Caki2 (cell line): Measurements from ENCODE around the gene LYRM1. TPM values are rescaled to one million over a fixed set of nuclear protein-coding genes. Genes with fewer than 3 reads are reported as not detected.

Experiments used
- DNase-seq: peaks from one replicate; pipeline ENCODE4 v3.0.0-alpha.2; 2015; ENCODE audit warnings: low read depth
- in situ Hi-C: cut with HindIII; loops from 2 replicates; pipeline ENCODE4 v1.10.0; 2016; ENCODE audit warnings: low sequenced_read_pairs, low pct_unique_long_range_greater_than_20kb, mixed read lengths
- total RNA-seq: library from RNA; depleted of rRNA; stranded (reverse); fragments of >200 nt; shearing (Covaris generic); gene quantifications from 2 replicates; pipeline ENCODE4 v1.2.3, GENCODE V29; 2014; ENCODE audit warnings: low replicate concordance

Gene LYRM1
- total RNA-seq, 1 experiment from 2014 or later, result 52.1 TPM

GRCh38 chr16:20897922-20898321 is 2.6 kb upstream of the LYRM1 start:
- in situ Hi-C loops, result no loop called here
- no peak for DNase-seq

DNA sequence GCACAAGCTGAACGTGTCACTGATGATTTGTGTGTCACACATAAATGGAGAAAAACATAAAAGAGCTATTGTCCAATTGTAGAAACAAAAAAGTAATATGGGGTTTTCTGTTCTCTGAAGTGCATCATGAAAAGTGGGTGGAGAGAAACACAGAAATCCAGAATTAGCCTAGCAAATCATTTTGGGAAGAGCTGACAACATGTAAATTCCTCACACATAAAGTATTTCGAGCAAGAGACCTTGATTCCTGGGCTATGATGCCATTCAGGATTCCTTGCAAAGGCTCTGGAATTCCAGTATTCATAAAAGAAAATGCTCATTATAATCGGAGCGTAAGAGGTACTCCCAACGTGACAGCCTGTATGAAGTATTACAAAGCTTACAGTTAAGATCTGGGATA is 1.5 kb upstream of the LYRM1 start:
- in situ Hi-C loops, result no loop called here
- DNase-seq, result no peak

DNA sequence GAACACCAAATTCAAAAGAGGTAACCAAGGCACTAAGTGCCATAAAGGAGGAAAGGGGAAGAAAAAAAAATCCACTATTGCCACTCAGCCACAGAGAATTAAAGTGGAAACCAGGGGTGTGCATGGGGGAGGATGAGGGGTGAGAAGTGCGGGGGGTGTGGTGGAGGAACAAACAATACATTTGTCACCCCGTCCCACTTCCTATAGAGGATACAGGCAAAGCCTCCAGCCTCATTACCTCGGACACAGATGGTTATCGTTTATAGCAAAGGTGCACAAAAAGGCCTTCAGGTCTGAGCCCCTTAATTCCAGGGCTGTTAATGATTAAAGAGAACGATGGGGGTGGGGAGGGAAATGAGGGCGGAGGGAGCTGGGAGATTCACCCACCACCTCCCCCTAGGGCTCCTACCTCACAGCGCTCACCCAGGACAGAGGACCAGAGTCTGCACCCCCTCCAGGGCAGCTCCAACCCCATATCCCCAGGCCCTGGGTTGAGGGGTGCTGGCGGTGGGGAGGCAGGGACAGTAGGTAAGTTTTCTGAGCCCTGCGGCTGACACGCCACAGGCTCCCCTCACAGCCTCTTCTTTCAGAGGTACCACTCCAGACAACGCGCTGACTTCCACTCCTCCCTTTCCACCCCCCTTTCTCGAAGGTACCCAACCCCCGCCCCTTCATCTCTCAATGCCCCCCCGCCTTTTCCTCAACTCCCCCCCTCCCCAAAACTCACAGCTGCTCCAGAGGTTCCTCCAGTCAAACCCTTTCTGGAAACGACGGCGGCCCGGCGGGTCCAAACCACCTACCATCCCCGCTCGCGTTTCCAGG is 883 bp upstream of the LYRM1 start:
- DNase-seq, result peak; percentile 48
- in situ Hi-C loops, result no loop called here

GRCh38 chr16:20901068-20901435 is 481 bp downstream of the LYRM1 start:
- DNase-seq, result no peak
- in situ Hi-C loops, result no loop called here

DNA sequence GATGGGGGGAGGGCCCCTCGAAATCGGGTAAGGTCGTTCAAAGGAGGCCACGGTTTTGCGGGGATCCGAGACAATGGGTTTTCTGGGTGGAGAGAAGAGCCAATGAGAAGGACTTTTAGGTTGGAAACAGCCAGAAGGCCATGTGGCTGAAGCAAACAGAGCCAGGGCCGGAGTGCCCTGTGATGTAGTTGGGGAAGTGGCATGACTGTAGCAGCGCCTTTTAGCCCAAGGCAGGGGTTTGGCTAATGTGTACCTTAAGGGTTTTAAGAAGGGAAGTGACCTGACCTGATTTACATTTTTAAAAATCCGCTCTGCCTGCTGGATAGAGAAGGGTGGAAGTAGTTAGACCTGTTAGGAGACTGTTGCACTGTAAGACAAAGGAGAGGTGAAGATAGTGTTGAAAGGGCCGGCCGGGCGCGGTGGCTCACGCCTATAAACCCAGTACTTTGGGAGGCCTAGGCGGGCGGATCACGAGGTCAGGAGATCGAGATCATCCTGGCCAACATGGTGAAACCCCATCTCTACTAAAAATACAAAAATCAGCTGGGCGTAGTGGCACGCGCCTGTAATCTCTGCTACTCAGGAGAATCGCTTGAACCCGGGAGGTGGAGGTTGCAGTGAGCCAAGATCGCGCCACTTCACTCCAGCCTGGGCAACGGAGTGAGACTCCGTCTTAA is 1.0 kb downstream of the LYRM1 start:
- in situ Hi-C loops, result no loop called here

GRCh38 chr16:20902426-20902825 is 1.9 kb downstream of the LYRM1 start:
- in situ Hi-C loops, result no loop called here
- no peak for DNase-seq

More for the DNA sequence above, 1.0 kb downstream of the LYRM1 start:
- peak; percentile 57 for DNase-seq

- no peak for DNase-seq
- in situ Hi-C loops, result no loop called here
Observed at GRCh38 chr16:20903116-20903898, 2.7 kb downstream of the LYRM1 start.

DNA sequence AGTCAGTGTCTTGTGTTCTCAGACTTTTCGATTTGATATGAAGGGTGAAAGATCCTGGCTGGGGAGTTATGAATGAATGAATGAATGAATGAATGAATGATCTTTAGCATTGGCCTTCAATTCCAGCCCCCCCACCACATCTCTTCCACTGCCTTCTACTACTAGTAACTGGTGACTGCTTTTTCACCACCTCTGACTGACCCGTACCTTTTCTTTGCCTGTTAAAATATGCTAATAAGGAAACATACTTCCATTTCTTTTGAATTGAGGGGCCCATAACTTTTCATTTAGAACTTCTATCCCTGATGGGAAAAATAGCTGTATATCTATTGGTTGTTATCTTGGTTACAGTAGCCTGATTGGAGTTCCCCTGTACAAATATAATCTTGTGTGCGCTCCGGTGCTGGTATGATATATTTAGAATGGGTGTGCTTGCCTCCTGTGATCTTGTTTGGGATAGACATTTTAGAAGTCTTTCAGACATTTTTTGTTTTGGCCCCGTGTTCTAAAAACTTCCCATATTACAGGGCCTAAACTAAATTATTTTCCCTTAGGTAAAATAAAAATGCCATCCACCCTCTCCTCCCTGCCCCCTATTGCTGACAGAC is 3.4 kb downstream of the LYRM1 start:
- no peak for DNase-seq
- in situ Hi-C loops, result no loop called here

DNA sequence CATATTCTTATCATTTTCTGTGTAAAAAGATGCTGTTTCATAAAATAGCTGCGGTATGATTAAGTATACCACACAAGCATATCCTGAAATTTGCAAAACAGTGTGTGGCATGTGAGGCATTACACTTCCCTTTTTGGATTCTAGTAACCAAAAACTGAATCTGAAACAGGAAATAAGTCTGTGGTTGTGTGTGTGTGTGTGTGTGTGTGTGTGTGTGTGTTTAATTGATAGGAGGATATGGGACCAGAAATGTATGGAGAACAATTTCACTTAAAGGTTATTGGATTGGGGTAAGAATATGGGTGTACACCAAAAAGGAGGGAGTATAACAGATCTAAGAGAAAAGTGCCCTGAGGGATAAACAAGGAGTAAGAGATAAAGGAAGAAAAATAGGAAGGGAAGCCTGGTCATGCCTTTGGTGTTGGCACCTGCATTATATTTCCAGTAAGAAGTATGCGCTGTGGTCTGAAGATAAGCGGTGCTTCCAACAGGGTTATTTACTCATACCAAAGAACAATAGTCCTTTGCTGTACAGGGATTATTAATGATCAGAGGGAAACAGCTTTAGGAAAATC is 4.0 kb downstream of the LYRM1 start:
- DNase-seq, result no peak
- in situ Hi-C loops, result no loop called here

GRCh38 chr16:20905576-20905975 is 5.0 kb downstream of the LYRM1 start:
- in situ Hi-C loops, result no loop called here
- DNase-seq, result no peak

DNA sequence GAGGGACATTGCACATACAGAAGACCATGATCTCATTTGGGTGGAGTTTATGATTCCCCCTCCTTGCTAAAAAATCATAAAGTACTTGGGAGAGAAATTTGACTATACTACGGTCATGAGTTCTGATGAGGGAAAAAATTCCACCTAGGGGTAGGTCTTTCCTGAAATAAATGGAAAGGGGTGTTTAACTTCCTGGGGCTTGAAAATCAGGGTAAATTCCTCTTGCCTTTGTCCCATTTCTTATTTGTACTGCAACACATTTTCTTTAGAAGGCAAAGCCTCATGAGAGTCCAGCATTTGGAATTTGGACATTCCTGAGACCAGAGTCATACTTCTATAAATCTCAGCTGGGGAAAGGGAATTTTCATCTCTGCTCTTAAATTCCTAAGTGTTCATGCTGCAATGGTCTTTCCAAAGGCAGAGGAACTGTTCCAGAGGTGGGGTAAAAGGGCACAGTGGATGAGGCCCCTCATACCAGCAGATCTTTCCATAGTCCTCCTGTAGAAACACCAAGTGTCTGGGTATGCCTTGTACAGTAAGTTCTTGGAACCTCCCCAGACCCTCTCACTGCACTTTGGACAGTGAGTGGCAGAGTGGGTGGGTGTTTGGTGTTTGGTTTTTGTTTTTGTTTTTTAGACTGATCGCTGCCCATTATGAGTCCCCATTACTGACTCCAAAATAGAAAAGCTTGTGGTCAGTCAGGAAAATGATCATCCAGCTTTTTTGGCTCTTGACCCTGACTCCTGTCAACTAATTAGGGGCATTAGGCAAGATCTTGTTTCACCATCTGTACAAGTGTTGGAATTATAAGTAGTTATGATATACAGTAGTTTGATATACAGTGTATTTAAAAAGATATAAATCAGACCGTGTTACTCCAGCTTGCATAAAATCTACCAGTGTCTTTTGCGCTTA is 6.0 kb downstream of the LYRM1 start:
- DNase-seq, result no peak
- in situ Hi-C loops, result no loop called here

DNA sequence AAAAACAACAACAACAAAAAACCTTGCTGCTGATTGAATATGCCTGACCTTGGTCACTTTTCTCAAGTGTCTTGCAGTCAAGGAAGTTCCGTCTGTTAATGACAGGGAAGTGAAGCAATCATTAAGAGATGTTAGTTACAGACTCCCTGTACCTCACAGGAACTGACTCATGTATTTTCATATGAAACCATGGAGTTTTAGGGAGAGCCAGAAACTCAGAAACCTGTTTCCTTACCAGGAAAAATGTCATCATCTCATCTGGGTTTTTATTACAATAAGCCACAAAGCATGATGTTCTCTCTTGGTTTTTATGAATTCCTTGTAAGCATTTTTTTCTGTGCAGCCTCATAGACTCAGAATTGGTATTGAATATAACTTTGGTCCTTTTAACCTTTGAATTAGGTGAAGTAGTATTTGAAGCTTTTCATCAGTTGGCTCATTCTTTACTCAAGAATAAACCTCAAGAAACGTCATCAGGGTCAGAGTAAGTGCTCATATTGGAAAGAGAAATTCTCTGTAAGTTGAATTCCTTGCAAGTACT is 10.3 kb downstream of the LYRM1 start:
- in situ Hi-C loops, result no loop called here
- DNase-seq, result peak; percentile 61

GRCh38 chr16:20911361-20911760 is 10.8 kb downstream of the LYRM1 start:
- no peak for DNase-seq
- in situ Hi-C loops, result no loop called here

DNA sequence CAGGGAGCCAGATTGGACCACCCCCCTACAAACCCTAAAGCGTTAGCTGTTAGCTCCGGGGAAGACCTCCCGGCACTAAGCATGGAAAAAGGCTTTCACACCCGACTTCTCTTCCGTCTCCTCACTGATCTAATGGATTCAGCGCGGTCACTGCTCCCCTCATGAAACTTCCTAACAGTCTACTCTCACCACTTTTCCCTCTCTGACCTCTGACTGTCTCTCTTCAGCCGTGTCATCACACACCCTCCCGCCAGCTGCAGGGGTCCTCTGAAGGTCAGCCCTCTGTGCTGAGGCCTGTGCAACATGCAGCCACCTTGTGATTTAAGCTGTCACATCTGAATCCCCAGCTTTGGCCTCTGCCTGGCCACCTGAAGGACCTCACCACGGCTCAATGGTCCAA is 15.7 kb downstream of the LYRM1 start:
- in situ Hi-C loops, result no loop called here
- no peak for DNase-seq

GRCh38 chr16:20916942-20917341 is 16.4 kb downstream of the LYRM1 start:
- no peak for DNase-seq
- in situ Hi-C loops, result no loop called here

DNA sequence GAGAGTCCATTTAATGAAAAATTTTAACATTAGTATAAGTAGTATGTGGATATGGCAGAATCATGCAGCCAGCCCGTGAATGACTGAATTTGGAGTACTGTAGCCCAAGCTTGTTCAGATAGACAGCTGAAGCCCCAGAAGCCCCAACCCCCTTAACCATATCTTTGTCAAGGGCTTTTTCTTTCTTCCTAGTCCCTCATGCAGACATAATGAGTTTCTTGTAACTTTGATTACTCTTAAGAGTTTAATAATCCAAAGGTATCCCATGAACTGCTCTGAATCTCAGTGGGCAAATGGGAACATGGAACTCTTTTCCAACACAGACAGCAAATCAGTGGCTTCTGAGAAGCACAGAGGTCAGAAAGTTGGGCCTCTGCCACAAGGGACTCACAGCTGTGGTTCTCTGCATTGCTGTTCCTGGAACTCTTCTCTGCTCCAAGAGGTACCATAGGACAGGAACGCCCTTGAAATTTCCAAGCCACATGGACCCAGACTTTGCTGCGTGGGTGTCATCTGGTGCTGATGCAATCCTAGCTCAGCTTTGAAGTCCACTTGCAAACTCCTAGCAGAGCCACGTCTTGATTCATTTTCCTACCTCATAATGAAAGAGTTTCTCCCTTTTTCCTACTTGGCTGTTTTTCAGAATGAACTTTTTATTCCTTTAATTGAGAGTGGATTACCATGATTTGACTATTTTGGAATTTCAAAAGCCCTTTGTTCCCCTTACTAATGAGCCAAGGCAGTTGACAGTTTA is 18.1 kb downstream of the LYRM1 start:
- in situ Hi-C loops, result no loop called here
- DNase-seq, result no peak

- DNase-seq, result no peak
Observed at GRCh38 chr16:20920091-20920490, 19.5 kb downstream of the LYRM1 start.

More at GRCh38 chr16:20920091-20920490, 19.5 kb downstream of the LYRM1 start:
- in situ Hi-C loops, result no loop called here
